ENCODE results near the gene AKT1S1. TPM values are rescaled to one million over a fixed set of nuclear protein-coding genes. Genes with fewer than 3 reads are reported as not detected.
A peak's percentile ranks its signal among the peaks of the same experiment; 100 is the strongest.
"Not testable (repeated sequence)": the region's sequence is repeated elsewhere in the genome, so short reads cannot be mapped to it uniquely, and the experiment has no call there.

The AKT1S1 gene
- 100 to 1,000 TPM in 5 of 6 experiments, 10 to 100 TPM in 1; 98.5 to 128 (median 104) TPM for total RNA-seq (2021; fragmentation: NEBNext Ultra II Directional; extraction: Animal tissue kit (Norgen Biotek cat#: 25700))
- long read RNA-seq, transcript AKT1S1-205 (4 exons, 3,640 nt) = minor isoform, 5 of 35 reads
- long read RNA-seq, transcript AKT1S1-207 (5 exons, 3,075 nt) = major isoform, 20 of 35 reads
- long read RNA-seq, partial matches to known transcripts = 4 of 35 reads
- long read RNA-seq, other reads (novel, unspliced or antisense) = 0 of 35 reads

- peaks cover 10% of the 10 kb centered on the region for H3K36me3 Mint-ChIP-seq (ENCODE audit: low read depth)
- H3K9me3 Mint-ChIP-seq = no peaks in the 10 kb centered on the region
- DNase-seq = peak; percentile 100
- H3K4me1 Mint-ChIP-seq (ENCODE audit: low read depth) = peaks cover 23% of the 10 kb centered on the region
- no peak for TF ChIP-seq CTCF (IDR thresholded peaks at IDR 0.05)
- H3K4me3 Mint-ChIP-seq = no peak within 1 kb of the TSS
- no peak within 1 kb of the TSS for H3K27ac Mint-ChIP-seq
- no peaks in the 10 kb centered on the region; the same call in none of the 2 replicates for H3K27me3 Mint-ChIP-seq (ENCODE audit: insufficient read depth)
Observed at GRCh38 chr19:49877020-49877878, at the start of gene AKT1S1, which contains the start of gene TBC1D17. AKT1S1 (minus strand) TSS chr19:49877355; CDS start chr19:49873295, 4,060 bp downstream. TBC1D17 (plus strand) TSS chr19:49877702; CDS start chr19:49877724, 22 bp downstream.

- no peak for DNase-seq
Observed at GRCh38 chr19:49926515-49926914, 49.4 kb upstream of the AKT1S1 start.

GRCh38 chr19:49925486-49925885 is 48.3 kb upstream of the AKT1S1 start:
- Mint-ChIP-seq H3K4me3 (no peak overlapping the region), H3K36me3 (ENCODE audit: low read depth) (peaks cover 42% of the 10 kb centered on the region), H3K27me3 (ENCODE audit: insufficient read depth) (peaks cover 11% of the 10 kb centered on the region; the same call in 1 of the 2 replicates)

More at GRCh38 chr19:49926515-49926914, 49.4 kb upstream of the AKT1S1 start:
- H3K36me3 Mint-ChIP-seq (ENCODE audit: low read depth) = peaks cover 49% of the 10 kb centered on the region
- peaks cover 11% of the 10 kb centered on the region; the same call in 1 of the 2 replicates for H3K27me3 Mint-ChIP-seq (ENCODE audit: insufficient read depth)
- H3K27ac Mint-ChIP-seq = no peak overlapping the region
- peaks cover 8% of the 10 kb centered on the region; the same call in 1 of the 2 replicates for H3K9me3 Mint-ChIP-seq
- TF ChIP-seq CTCF (IDR thresholded peaks at IDR 0.05) = no peak
- no peak overlapping the region for H3K4me3 Mint-ChIP-seq
- peaks cover 39% of the 10 kb centered on the region for H3K4me1 Mint-ChIP-seq (ENCODE audit: low read depth)

GRCh38 chr19:49924881-49925210 is 47.7 kb upstream of the AKT1S1 start:
- not testable (repeated sequence) for H3K9me3 Mint-ChIP-seq, H3K27ac Mint-ChIP-seq
- H3K4me1 Mint-ChIP-seq (ENCODE audit: low read depth) = peaks cover 33% of the 10 kb centered on the region

More at GRCh38 chr19:49925486-49925885, 48.3 kb upstream of the AKT1S1 start:
- DNase-seq = no peak
- Mint-ChIP-seq H3K4me1 (ENCODE audit: low read depth) (peaks cover 39% of the 10 kb centered on the region), H3K27ac (no peak overlapping the region), H3K9me3 (peaks cover 8% of the 10 kb centered on the region; the same call in 1 of the 2 replicates)
- TF ChIP-seq CTCF (IDR thresholded peaks at IDR 0.05) = no peak

GRCh38 chr19:49924004-49924880 is 47.1 kb upstream of the AKT1S1 start:
- no peak for TF ChIP-seq CTCF (IDR thresholded peaks at IDR 0.05)
- Mint-ChIP-seq H3K27me3 (ENCODE audit: insufficient read depth) (peaks cover 6% of the 10 kb centered on the region; the same call in 1 of the 2 replicates), H3K4me1 (ENCODE audit: low read depth) (peaks cover 31% of the 10 kb centered on the region), H3K27ac (no peak overlapping the region), H3K4me3 (no peak overlapping the region), H3K36me3 (ENCODE audit: low read depth) (peaks cover 34% of the 10 kb centered on the region), H3K9me3 (peaks cover 4% of the 10 kb centered on the region; the same call in 1 of the 2 replicates)
- no peak for DNase-seq

More at GRCh38 chr19:49924881-49925210, 47.7 kb upstream of the AKT1S1 start:
- H3K36me3 Mint-ChIP-seq (ENCODE audit: low read depth) = peaks cover 36% of the 10 kb centered on the region
- peaks cover 11% of the 10 kb centered on the region; the same call in 1 of the 2 replicates for H3K27me3 Mint-ChIP-seq (ENCODE audit: insufficient read depth)
- H3K4me3 Mint-ChIP-seq, DNase-seq: not testable (repeated sequence)
